BE2C (cell line): Measurements from ENCODE around the gene KRT38. TPM values are rescaled to one million over a fixed set of nuclear protein-coding genes. Genes with fewer than 3 reads are reported as not detected.

Source experiments
- DNase-seq: peaks from one replicate; pipeline ENCODE4 v3.0.0-alpha.2; 2020
- H3K27me3 ChIP-seq: fragments of 250-450 bp; sonication (Bioruptor Pico); 2 replicates; pipeline ENCODE4 v1.5.1; 2020; ENCODE audit warnings: mild to moderate bottlenecking
- H3K36me3 ChIP-seq: fragments of 250-450 bp; sonication (Bioruptor Pico); 2 replicates; pipeline ENCODE4 v1.5.1; 2020; ENCODE audit warnings: mild to moderate bottlenecking
- H3K4me1 ChIP-seq: fragments of 250-450 bp; sonication (Bioruptor Pico); 2 replicates; pipeline ENCODE4 v1.5.1; 2020
- H3K4me3 ChIP-seq: 2 replicates; pipeline ENCODE4 v1.5.1; 2011; ENCODE audit warnings: low read depth, low read length
- H3K9me3 ChIP-seq: fragments of 250-450 bp; sonication (Bioruptor Pico); 2 replicates; pipeline ENCODE4 v1.5.1; 2020
- CTCF ChIP-seq: IDR thresholded peaks from 2 replicates; pipeline ENCODE4 v1.5.1; 2012; ENCODE audit warnings: mild to moderate bottlenecking, low read depth, low read length
- polyA plus RNA-seq: library from polyadenylated mRNA; unstranded; fragments of >200 nt; gene quantifications from one replicate; pipeline ENCODE4 v1.2.1, GENCODE V29; 2012; ENCODE audit warnings: low read depth, missing spikeins; ENCODE audit not compliant: insufficient read length, insufficient read depth

Gene KRT38
- polyA plus RNA-seq = 1.1 TPM

GRCh38 chr17:41440531-41441033 lies at the start of gene KRT38:
Gene KRT38, minus strand, starts transcription at chr17:41440983. Its CDS starts 62 bp downstream, at chr17:41440921.
- H3K9me3 ChIP-seq = no peaks in the 10 kb centered on the region
- H3K36me3 ChIP-seq = no peaks in the 10 kb centered on the region
- TF ChIP-seq CTCF = no peak
- no peak within 1 kb of the TSS for H3K4me3 ChIP-seq
- no peak for DNase-seq
- no peaks in the 10 kb centered on the region for H3K4me1 ChIP-seq
- peaks cover 4% of the 10 kb centered on the region; the same call in 1 of the 2 replicates for H3K27me3 ChIP-seq

GRCh38 chr17:41489531-41489930 lies 48.7 kb upstream of the KRT38 start, which contains the start of gene KRT36:
Gene KRT36, minus strand, starts transcription at chr17:41489910. Its CDS starts 46 bp downstream, at chr17:41489864.
- DNase-seq = no peak
- Histone ChIP-seq H3K27me3 (no peaks in the 10 kb centered on the region), H3K9me3 (no peaks in the 10 kb centered on the region), H3K4me3 (no peak within 1 kb of the TSS), H3K4me1 (peaks cover 7% of the 10 kb centered on the region), H3K36me3 (no peaks in the 10 kb centered on the region)
- TF ChIP-seq CTCF = no peak

- Histone ChIP-seq H3K4me1 (peaks cover 11% of the 10 kb centered on the region), H3K9me3 (no peaks in the 10 kb centered on the region), H3K36me3 (no peaks in the 10 kb centered on the region), H3K4me3 (no peak overlapping the region), H3K27me3 (no peaks in the 10 kb centered on the region)
- TF ChIP-seq CTCF = peak; percentile 51
- DNase-seq = peak; percentile 42
Observed at GRCh38 chr17:41486809-41487530, 46.2 kb upstream of the KRT38 start.

GRCh38 chr17:41486316-41486715 lies 45.5 kb upstream of the KRT38 start:
- no peak for DNase-seq
- Histone ChIP-seq H3K9me3 (no peaks in the 10 kb centered on the region), H3K36me3 (no peaks in the 10 kb centered on the region), H3K4me3 (no peak overlapping the region), H3K4me1 (peaks cover 11% of the 10 kb centered on the region), H3K27me3 (no peaks in the 10 kb centered on the region)
- no peak for TF ChIP-seq CTCF

- Histone ChIP-seq H3K4me1 (peaks cover 11% of the 10 kb centered on the region), H3K9me3 (no peaks in the 10 kb centered on the region), H3K36me3 (no peaks in the 10 kb centered on the region), H3K27me3 (no peaks in the 10 kb centered on the region), H3K4me3 (no peak overlapping the region)
- no peak for DNase-seq
- TF ChIP-seq CTCF = no peak
Observed at GRCh38 chr17:41484920-41485904, 44.4 kb upstream of the KRT38 start.
